Kidney (tissue), 14 donors: ENCODE results near the gene SPON1. TPM values are rescaled to one million over a fixed set of nuclear protein-coding genes. Genes with fewer than 3 reads are reported as not detected.
A peak's percentile ranks its signal among the peaks of the same experiment; 100 is the strongest.

Source experiments
- DNase-seq, 5 donors: peaks; one replicate each; pipeline ENCODE4 v3.0.0-alpha.2; 2013 to 2020
- FAIRE-seq: peaks from 2 replicates; lab custom pipeline; 2012; peaks lifted over from hg19 to GRCh38; lab: Jason Lieb, UNC
- H3K27ac ChIP-seq, 2 donors: one replicate each; pipeline ENCODE4 v1.7.0; 2013; ENCODE audit warnings: low read depth in 2 of 2, low read length in 2 of 2, inconsistent platforms in 1 of 2
- H3K27me3 ChIP-seq: one replicate; pipeline ENCODE4 v1.7.1; 2013; ENCODE audit warnings: low read length, inconsistent platforms; ENCODE audit not compliant: control insufficient read depth, insufficient read depth
- H3K36me3 ChIP-seq, 3 donors: one replicate each; pipeline versions ENCODE4 v1.7.0 to v1.7.1; 2013; ENCODE audit warnings: low read length in 3 of 3, control low read depth in 1 of 3, inconsistent platforms in 1 of 3; ENCODE audit not compliant: insufficient read depth in 3 of 3, control insufficient read depth in 2 of 3
- H3K4me1 ChIP-seq, 3 donors: one replicate each; pipeline versions ENCODE4 v1.7.0 to v1.7.1; 2013; ENCODE audit warnings: low read length in 3 of 3, inconsistent platforms in 1 of 3, low read depth in 1 of 3; ENCODE audit not compliant: control insufficient read depth in 2 of 3, insufficient read depth in 2 of 3
- H3K4me3 ChIP-seq, 3 donors: one replicate each; pipeline versions ENCODE4 v1.7.0 to v1.8.1; 2013; ENCODE audit warnings: low read length in 3 of 3, control low read depth in 1 of 3, inconsistent platforms in 1 of 3
- H3K9ac ChIP-seq, 3 donors: one replicate each; pipeline versions ENCODE4 v1.7.0 to v1.7.1; 2013; ENCODE audit warnings: low read length in 3 of 3, control low read depth in 1 of 3, inconsistent platforms in 1 of 3
- H3K9me3 ChIP-seq, 3 donors: one replicate each; pipeline versions ENCODE4 v1.7.0 to v1.7.1; 2013; ENCODE audit warnings: low read length in 3 of 3, control low read depth in 1 of 3, inconsistent platforms in 1 of 3; ENCODE audit not compliant: control insufficient read depth in 2 of 3, insufficient read depth in 1 of 3
- CTCF ChIP-seq: IDR thresholded peaks from 3 replicates; pipeline ENCODE4 v1.5.1; 2012; ENCODE audit warnings: mild to moderate bottlenecking, moderate library complexity, borderline replicate concordance; ENCODE audit not compliant: insufficient read depth; ENCODE audit errors: extremely low read depth
- intact Hi-C: fragments of 100-400 bp; cut with DNase I; formaldehyde crosslinking; loops from one replicate; pipeline ENCODE4 v1.11.1; 2022
- polyA plus RNA-seq: library from polyadenylated mRNA; stranded (reverse); fragments of 350-450 nt; fragmentation: Illumina TruSeq; extraction: RNeasy Lipid Tissue Mini Kit (QIAGEN cat#74804); gene quantifications from one replicate; pipeline ENCODE4 v1.2.3, GENCODE V29; 2014; ENCODE audit warnings: low read depth, low replicate concordance; ENCODE audit not compliant: insufficient read depth
- total RNA-seq: library from RNA; stranded (reverse); fragmentation: NEBNext Ultra II Directional; extraction: Animal tissue kit (Norgen Biotek cat#: 25700); gene quantifications from one replicate; pipeline ENCODE4 v1.2.1, GENCODE V29; 2021
- donor health status: control.
- donor health status: control.
- donor health status: control.
- donor health status: control.
- donor health status: control.
- donor health status: DM: yes; HTN: yes; CAD: no.
- donor health status: Normal renal cell carcinoma (clear cell type).

SPON1 gene
- total and polyA plus RNA-seq, 2 donors from 2014 or later = 3.8 to 77.9 TPM

DNA sequence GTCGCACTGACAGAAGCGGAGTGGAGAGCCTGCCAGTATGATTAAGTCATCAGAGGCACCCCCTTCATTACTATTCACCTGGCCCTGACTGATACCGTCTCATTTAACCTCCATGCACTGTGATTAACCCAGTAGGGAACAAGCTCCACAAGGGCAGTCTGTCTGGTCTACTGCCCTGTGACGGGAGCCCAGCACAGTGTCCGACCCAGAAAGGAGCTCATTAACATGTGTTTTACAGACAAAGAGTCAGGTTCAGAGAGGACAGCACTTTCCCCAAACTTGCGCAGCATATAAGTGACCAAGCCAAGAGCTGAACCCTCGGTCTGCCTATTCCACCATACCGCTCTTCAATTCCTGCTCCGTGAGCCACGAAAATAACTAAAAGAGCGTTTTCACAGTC, 266.9 kb downstream of the SPON1 start:
- Histone ChIP-seq H3K4me3 (peak overlapping the region in 1 of 3 donors; percentile 27), H3K27ac (no peak overlapping the region), H3K36me3 (no peaks in the 10 kb centered on the region), H3K27me3 (no peaks in the 10 kb centered on the region), H3K9me3 (peaks cover 0 to 7% (median 0%) of the 10 kb centered on the region in 3 donors), H3K9ac (no peak overlapping the region), H3K4me1 (peaks cover 0 to 4% (median 0%) of the 10 kb centered on the region in 3 donors)
- FAIRE-seq (no peak), DNase-seq (no peak)
- intact Hi-C loops = no loop called here
- no peak for TF ChIP-seq CTCF

- TF ChIP-seq CTCF = no peak
- Histone ChIP-seq H3K9ac (no peak overlapping the region), H3K4me1 (peaks cover 0 to 4% (median 0%) of the 10 kb centered on the region in 3 donors), H3K27me3 (no peaks in the 10 kb centered on the region), H3K36me3 (no peaks in the 10 kb centered on the region), H3K27ac (no peak overlapping the region), H3K9me3 (peaks cover 0 to 7% (median 0%) of the 10 kb centered on the region in 3 donors), H3K4me3 (no peak overlapping the region)
- no peak for FAIRE-seq
- intact Hi-C loops = no loop called here
- no peak for DNase-seq
Measured at GRCh38 chr11:14230407-14230806, 267.9 kb downstream of the SPON1 start.

GRCh38 chr11:14232652-14233051, 270.1 kb downstream of the SPON1 start:
- FAIRE-seq = no peak
- H3K4me3 ChIP-seq = no peak overlapping the region
- H3K9me3 ChIP-seq = no peaks in the 10 kb centered on the region
- peaks cover 0 to 4% (median 0%) of the 10 kb centered on the region in 3 donors for H3K4me1 ChIP-seq
- no peak overlapping the region for H3K9ac ChIP-seq
- H3K36me3 ChIP-seq = no peaks in the 10 kb centered on the region
- H3K27ac ChIP-seq = no peak overlapping the region
- no peaks in the 10 kb centered on the region for H3K27me3 ChIP-seq
- intact Hi-C loops = no loop called here
- DNase-seq = no peak
- peak; percentile 32 for TF ChIP-seq CTCF

DNA sequence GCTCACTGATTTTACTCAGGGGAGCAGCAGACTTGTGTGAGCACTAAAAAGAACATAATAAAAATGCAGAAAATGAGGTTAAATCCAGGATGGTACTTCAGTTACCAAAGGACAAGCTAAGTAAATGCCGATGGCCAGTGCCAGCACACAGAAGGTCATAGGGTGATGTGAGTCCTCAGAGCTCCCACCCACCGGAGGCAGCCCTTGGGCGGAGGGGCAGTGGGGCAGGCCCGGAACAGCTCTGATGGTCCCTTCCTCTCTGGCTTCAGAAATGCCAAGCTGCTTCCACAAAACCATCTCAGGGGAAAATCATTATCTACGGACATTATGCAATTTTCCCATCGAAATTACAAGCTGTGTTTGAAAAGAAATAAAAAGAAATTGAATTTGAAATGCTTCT, 271.9 kb downstream of the SPON1 start:
- DNase-seq (no peak), FAIRE-seq (no peak)
- Histone ChIP-seq H3K9me3 (no peaks in the 10 kb centered on the region), H3K4me1 (peaks cover 0 to 3% (median 0%) of the 10 kb centered on the region in 3 donors), H3K9ac (no peak overlapping the region), H3K27me3 (no peaks in the 10 kb centered on the region), H3K27ac (no peak overlapping the region), H3K4me3 (no peak overlapping the region), H3K36me3 (no peaks in the 10 kb centered on the region)
- intact Hi-C loops = no loop called here
- TF ChIP-seq CTCF = no peak
